Neural progenitor cell (in vitro differentiated cells): Measurements from ENCODE around the gene TIMP4. TPM values are rescaled to one million over a fixed set of nuclear protein-coding genes. Genes with fewer than 3 reads are reported as not detected.

Source experiments
- DNase-seq: peaks from one replicate; pipeline ENCODE4 v3.0.0-alpha.2; 2016; ENCODE audit warnings: low spot score
- H2AFZ ChIP-seq: fragments of 200-600 bp; sonication (generic); replicated peaks from 2 replicates; pipeline ENCODE4 v1.6.1; 2016; ENCODE audit warnings: antibody characterized with exemption
- H3F3A ChIP-seq: fragments of 200-600 bp; sonication (generic); 2 replicates; pipeline ENCODE4 v1.6.1; 2016; ENCODE audit warnings: antibody characterized with exemption, low read depth
- H3K27ac ChIP-seq: fragments of 200-600 bp; sonication (generic); 2 replicates; pipeline ENCODE4 v1.5.1; 2016; ENCODE audit warnings: mild to moderate bottlenecking
- H3K27me3 ChIP-seq: fragments of 200-600 bp; sonication (generic); 2 replicates; pipeline ENCODE4 v1.6.1; 2016; ENCODE audit warnings: mild to moderate bottlenecking, moderate library complexity
- H3K36me3 ChIP-seq: fragments of 200-600 bp; sonication (generic); 2 replicates; pipeline ENCODE4 v1.5.1; 2016
- H3K4me1 ChIP-seq: fragments of 200-600 bp; sonication (generic); 2 replicates; pipeline ENCODE4 v1.6.1; 2016; ENCODE audit warnings: mixed run types
- H3K4me2 ChIP-seq: fragments of 200-600 bp; sonication (generic); 2 replicates; pipeline ENCODE4 v1.6.1; 2016
- H3K4me3 ChIP-seq: fragments of 200-600 bp; sonication (generic); 2 replicates; pipeline ENCODE4 v1.5.1; 2016
- H3K79me2 ChIP-seq: fragments of 200-600 bp; sonication (generic); 2 replicates; pipeline ENCODE4 v1.6.1; 2016; ENCODE audit warnings: low read depth
- H3K9ac ChIP-seq: fragments of 200-600 bp; sonication (generic); 2 replicates; pipeline ENCODE4 v1.6.1; 2016
- H3K9me3 ChIP-seq: fragments of 200-600 bp; sonication (generic); 2 replicates; pipeline ENCODE4 v1.5.1; 2016; ENCODE audit warnings: low read depth
- H4K20me1 ChIP-seq: fragments of 200-600 bp; sonication (generic); 2 replicates; pipeline ENCODE4 v1.6.1; 2016; ENCODE audit warnings: low read depth
- H3K27ac Mint-ChIP-seq: 3 replicates; pipeline ENCODE4 v1.8.0; 2021; ENCODE audit warnings: mixed read lengths
- H3K27me3 Mint-ChIP-seq: 2 replicates; pipeline ENCODE4 v1.8.0; 2022; ENCODE audit warnings: low read depth, mild to moderate bottlenecking, inconsistent platforms, moderate library complexity, mixed read lengths; ENCODE audit not compliant: insufficient read depth
- H3K36me3 Mint-ChIP-seq: 3 replicates; pipeline ENCODE4 v1.8.0; 2021; ENCODE audit warnings: mixed read lengths
- H3K4me1 Mint-ChIP-seq: 3 replicates; pipeline ENCODE4 v1.8.0; 2021; ENCODE audit warnings: mixed read lengths
- H3K4me3 Mint-ChIP-seq: 3 replicates; pipeline ENCODE4 v1.8.0; 2021; ENCODE audit warnings: mild to moderate bottlenecking, moderate library complexity, mixed read lengths
- H3K9me3 Mint-ChIP-seq: 3 replicates; pipeline ENCODE4 v1.8.0; 2020; ENCODE audit warnings: mixed read lengths
- EZH2 ChIP-seq: fragments of 200-600 bp; sonication (generic); IDR thresholded peaks from 2 replicates; pipeline ENCODE4 v1.6.1; 2017; ENCODE audit warnings: antibody characterized with exemption, mild to moderate bottlenecking, moderate library complexity
- EZH2phosphoT487 ChIP-seq: fragments of 200-600 bp; sonication (generic); IDR thresholded peaks from 2 replicates; pipeline ENCODE4 v1.6.1; 2017; ENCODE audit warnings: antibody characterized with exemption
- total RNA-seq: library from RNA; depleted of rRNA; stranded (reverse); fragments of >200 nt; gene quantifications from 2 replicates; pipeline ENCODE4 v1.2.3, GENCODE V29; 2015; ENCODE audit warnings: low replicate concordance
- TF ChIP-seq, protein P1 (sequence below): fragments of 200-600 bp; sonication (generic); IDR thresholded peaks from 2 replicates; pipeline ENCODE4 v1.5.1; 2017; ENCODE audit warnings: antibody characterized with exemption, mild to moderate bottlenecking

TIMP4 gene
- total RNA-seq, 1 donor from 2014 or later = 0.07 TPM

DNA sequence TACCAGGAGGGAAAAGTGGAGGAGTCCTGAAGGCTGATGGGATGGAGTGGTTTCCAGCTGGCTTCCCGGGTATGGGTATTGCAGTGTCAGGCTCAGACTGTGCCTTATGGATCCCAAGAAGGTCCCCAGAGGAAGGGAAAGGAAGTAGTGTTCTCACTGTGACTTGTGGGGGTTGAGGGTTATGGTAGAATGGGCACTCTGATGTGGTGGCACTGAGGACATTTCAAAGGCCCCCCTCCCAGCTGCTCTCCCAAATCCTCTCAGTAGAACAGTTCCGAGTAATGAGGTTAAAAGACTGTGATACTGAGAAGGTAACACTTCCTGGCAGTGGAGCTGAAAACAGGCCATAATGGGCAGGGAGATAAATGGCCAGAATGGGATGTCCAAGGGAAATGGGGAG lies 23.1 kb upstream of the TIMP4 start:
- Histone ChIP-seq H3K27ac (no peak overlapping the region), H3K4me2 (no peak overlapping the region), H3K4me3 (no peak overlapping the region), H3K4me1 (no peaks in the 10 kb centered on the region), H3K9ac (no peak overlapping the region), H3F3A (no peaks in the 10 kb centered on the region), H3K36me3 (no peaks in the 10 kb centered on the region), H3K27me3 (no peaks in the 10 kb centered on the region), H3K79me2 (no peaks in the 10 kb centered on the region), H4K20me1 (no peaks in the 10 kb centered on the region), H2AFZ (no peak overlapping the region), H3K9me3 (no peaks in the 10 kb centered on the region)
- H3K4me1 Mint-ChIP-seq = no peaks in the 10 kb centered on the region
- H3K27ac Mint-ChIP-seq = no peak overlapping the region
- TF ChIP-seq EZH2phosphoT487 (no peak), EZH2 (no peak)
- TF ChIP-seq, protein P1, sequence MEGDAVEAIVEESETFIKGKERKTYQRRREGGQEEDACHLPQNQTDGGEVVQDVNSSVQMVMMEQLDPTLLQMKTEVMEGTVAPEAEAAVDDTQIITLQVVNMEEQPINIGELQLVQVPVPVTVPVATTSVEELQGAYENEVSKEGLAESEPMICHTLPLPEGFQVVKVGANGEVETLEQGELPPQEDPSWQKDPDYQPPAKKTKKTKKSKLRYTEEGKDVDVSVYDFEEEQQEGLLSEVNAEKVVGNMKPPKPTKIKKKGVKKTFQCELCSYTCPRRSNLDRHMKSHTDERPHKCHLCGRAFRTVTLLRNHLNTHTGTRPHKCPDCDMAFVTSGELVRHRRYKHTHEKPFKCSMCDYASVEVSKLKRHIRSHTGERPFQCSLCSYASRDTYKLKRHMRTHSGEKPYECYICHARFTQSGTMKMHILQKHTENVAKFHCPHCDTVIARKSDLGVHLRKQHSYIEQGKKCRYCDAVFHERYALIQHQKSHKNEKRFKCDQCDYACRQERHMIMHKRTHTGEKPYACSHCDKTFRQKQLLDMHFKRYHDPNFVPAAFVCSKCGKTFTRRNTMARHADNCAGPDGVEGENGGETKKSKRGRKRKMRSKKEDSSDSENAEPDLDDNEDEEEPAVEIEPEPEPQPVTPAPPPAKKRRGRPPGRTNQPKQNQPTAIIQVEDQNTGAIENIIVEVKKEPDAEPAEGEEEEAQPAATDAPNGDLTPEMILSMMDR = no peak
- no peaks in the 10 kb centered on the region for H3K36me3 Mint-ChIP-seq
- peaks cover 3% of the 10 kb centered on the region for H3K27me3 Mint-ChIP-seq
- no peaks in the 10 kb centered on the region for H3K9me3 Mint-ChIP-seq
- H3K4me3 Mint-ChIP-seq = no peak overlapping the region
- no peak for DNase-seq

DNA sequence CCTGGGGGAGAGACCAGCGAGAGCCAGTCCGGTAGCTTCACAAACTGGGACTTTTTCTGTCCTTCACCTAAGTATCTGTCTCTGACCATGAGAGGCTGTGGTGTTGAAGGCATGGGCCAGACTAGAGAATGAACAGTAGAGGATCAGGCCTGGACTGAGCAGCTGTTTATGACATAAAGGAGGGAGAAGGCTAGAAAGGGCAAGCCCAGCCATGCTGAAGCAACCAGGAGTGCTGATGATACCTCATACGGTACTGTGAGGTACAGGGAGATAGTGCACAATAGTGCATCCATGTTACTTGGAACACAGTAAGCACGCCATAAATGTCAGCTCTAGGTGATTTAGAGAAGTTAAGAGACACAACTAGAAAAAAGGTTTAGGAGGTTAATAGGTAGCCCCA lies 22.6 kb upstream of the TIMP4 start:
- Histone ChIP-seq H3K4me3 (no peak overlapping the region), H3K27me3 (no peaks in the 10 kb centered on the region), H3K4me2 (no peak overlapping the region), H3K9me3 (no peaks in the 10 kb centered on the region), H3K27ac (no peak overlapping the region), H3K9ac (no peak overlapping the region), H4K20me1 (no peaks in the 10 kb centered on the region), H3F3A (no peaks in the 10 kb centered on the region), H3K36me3 (no peaks in the 10 kb centered on the region), H3K4me1 (no peaks in the 10 kb centered on the region), H3K79me2 (no peaks in the 10 kb centered on the region), H2AFZ (no peak overlapping the region)
- Mint-ChIP-seq H3K9me3 (no peaks in the 10 kb centered on the region), H3K27me3 (peaks cover 6% of the 10 kb centered on the region), H3K4me3 (no peak overlapping the region), H3K4me1 (no peaks in the 10 kb centered on the region), H3K36me3 (no peaks in the 10 kb centered on the region), H3K27ac (no peak overlapping the region)
- DNase-seq = no peak
- TF ChIP-seq, protein P1 = no peak

DNA sequence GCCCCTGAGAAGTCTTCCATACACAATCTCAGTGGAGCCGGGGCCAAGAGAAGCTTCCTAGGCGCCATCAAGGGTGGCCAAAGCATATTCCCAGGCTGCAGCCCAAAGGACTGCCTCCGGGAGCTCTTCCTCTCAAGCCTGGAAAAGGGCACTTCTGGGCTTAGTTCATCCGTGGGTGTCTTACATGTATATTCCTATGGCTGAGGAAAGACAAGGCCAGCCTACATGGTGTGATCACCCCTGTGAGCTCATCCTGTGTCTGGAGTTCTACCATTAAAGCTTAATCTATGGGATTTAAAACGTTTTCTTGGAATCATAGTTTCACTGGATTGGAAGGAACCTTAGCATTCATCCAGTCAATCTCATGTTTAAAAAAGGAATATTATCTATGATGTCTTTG lies 21.9 kb upstream of the TIMP4 start:
- TF ChIP-seq, protein P1 = no peak
- TF ChIP-seq EZH2phosphoT487 = no peak
- TF ChIP-seq EZH2 = no peak
- no peak overlapping the region for H2AFZ ChIP-seq
- H3K27ac ChIP-seq = no peak overlapping the region
- H3F3A ChIP-seq = no peaks in the 10 kb centered on the region
- Mint-ChIP-seq H3K27me3 (peaks cover 6% of the 10 kb centered on the region), H3K4me1 (no peaks in the 10 kb centered on the region), H3K36me3 (no peaks in the 10 kb centered on the region), H3K9me3 (no peaks in the 10 kb centered on the region), H3K27ac (no peak overlapping the region), H3K4me3 (no peak overlapping the region)
- no peak overlapping the region for H3K4me3 ChIP-seq
- no peaks in the 10 kb centered on the region for H4K20me1 ChIP-seq
- no peak overlapping the region for H3K4me2 ChIP-seq
- no peak overlapping the region for H3K9ac ChIP-seq
- no peaks in the 10 kb centered on the region for H3K4me1 ChIP-seq
- H3K36me3 ChIP-seq = no peaks in the 10 kb centered on the region
- no peak for DNase-seq
- no peaks in the 10 kb centered on the region for H3K79me2 ChIP-seq
- H3K27me3 ChIP-seq = no peaks in the 10 kb centered on the region
- no peaks in the 10 kb centered on the region for H3K9me3 ChIP-seq

DNA sequence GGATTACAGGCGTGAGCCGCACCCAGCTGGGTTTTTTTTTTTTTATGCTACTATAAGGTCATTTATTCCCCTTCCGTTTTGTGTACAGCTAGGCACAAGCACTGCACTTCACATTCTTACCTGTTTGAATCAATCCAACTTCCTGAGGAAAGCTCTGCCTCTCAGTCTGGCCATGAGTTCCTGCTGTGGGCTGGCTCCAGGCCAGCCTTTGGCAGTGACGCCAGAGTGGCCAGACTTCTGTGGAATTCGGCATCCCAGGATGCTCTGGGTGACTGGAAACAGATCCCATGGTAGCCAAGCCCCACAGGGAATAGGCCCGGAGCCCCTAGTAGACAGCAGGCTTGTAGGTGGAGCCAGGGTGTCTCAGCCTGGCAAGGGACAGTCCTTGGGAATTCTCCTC lies 21.5 kb upstream of the TIMP4 start:
- no peak overlapping the region for H3K27ac ChIP-seq
- no peaks in the 10 kb centered on the region for H3K9me3 ChIP-seq
- no peak overlapping the region for H3K4me2 ChIP-seq
- no peak overlapping the region for H3K9ac ChIP-seq
- no peaks in the 10 kb centered on the region for H3K4me1 Mint-ChIP-seq
- H3K27me3 Mint-ChIP-seq = peaks cover 6% of the 10 kb centered on the region
- H3K4me1 ChIP-seq = no peaks in the 10 kb centered on the region
- H3K79me2 ChIP-seq = no peaks in the 10 kb centered on the region
- no peaks in the 10 kb centered on the region for H3F3A ChIP-seq
- H3K9me3 Mint-ChIP-seq = no peaks in the 10 kb centered on the region
- H3K36me3 ChIP-seq = no peaks in the 10 kb centered on the region
- no peak overlapping the region for H3K4me3 Mint-ChIP-seq
- TF ChIP-seq, protein P1 = no peak
- TF ChIP-seq EZH2 (no peak), EZH2phosphoT487 (no peak)
- DNase-seq = no peak
- no peak overlapping the region for H2AFZ ChIP-seq
- no peak overlapping the region for H3K27ac Mint-ChIP-seq
- no peaks in the 10 kb centered on the region for H4K20me1 ChIP-seq
- no peak overlapping the region for H3K4me3 ChIP-seq
- H3K36me3 Mint-ChIP-seq = no peaks in the 10 kb centered on the region
- no peaks in the 10 kb centered on the region for H3K27me3 ChIP-seq
